ENCODE results near the gene TSPAN16.
"Not testable (repeated sequence)": the region's sequence is repeated elsewhere in the genome, so short reads cannot be mapped to it uniquely, and the experiment has no call there.

TSPAN16 gene

GRCh38 chr19:11331502-11331901, 35.5 kb downstream of the TSPAN16 start:
- Histone ChIP-seq H3K27me3 (ENCODE audit: control insufficient read depth in 2 of 2, insufficient read depth in 2 of 2, low read length in 2 of 2) (no peaks in the 10 kb centered on the region), H3K9me3 (ENCODE audit: control insufficient read depth in 2 of 2, low read length in 2 of 2) (no peaks in the 10 kb centered on the region), H3K4me3 (ENCODE audit: low read length in 2 of 2) (no peak overlapping the region), H3K4me1 (ENCODE audit: control insufficient read depth in 2 of 2, insufficient read depth in 2 of 2, low read length in 2 of 2) (no peaks in the 10 kb centered on the region), H3K9ac (ENCODE audit: low read depth in 1 of 2, low read length in 2 of 2) (no peak overlapping the region), H3K36me3 (ENCODE audit: control insufficient read depth in 2 of 2, insufficient read depth in 2 of 2, low read length in 2 of 2) (peaks cover 13 to 26% of the 10 kb centered on the region in 2 donors), H3K27ac (ENCODE audit: low read depth in 2 of 2, low read length in 2 of 2) (no peak overlapping the region)

DNA sequence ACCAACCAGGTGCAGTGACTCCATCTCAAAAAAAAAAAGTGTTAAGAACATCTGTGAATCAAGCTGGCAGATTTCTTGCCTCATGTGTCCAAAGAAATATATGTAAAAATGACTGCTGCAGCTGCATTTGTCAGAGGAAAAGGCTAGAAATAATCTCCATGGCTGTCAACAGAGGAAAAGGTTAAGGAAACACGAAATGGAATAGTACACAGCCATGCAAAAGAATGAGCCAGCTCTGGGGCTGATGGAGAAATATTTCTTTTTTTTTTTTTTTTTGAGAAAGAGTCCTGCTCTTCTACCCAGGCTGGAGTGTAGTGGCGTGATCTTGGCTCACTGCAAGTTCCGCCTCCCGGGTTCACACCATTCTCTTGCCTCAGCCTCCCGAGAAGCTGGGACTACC, 36.9 kb downstream of the TSPAN16 start:
- Histone ChIP-seq H3K9ac (ENCODE audit: low read depth in 1 of 2, low read length in 2 of 2) (no peak overlapping the region), H3K36me3 (ENCODE audit: control insufficient read depth in 2 of 2, insufficient read depth in 2 of 2, low read length in 2 of 2) (peaks cover 10 to 25% of the 10 kb centered on the region in 2 donors), H3K27me3 (ENCODE audit: control insufficient read depth in 2 of 2, insufficient read depth in 2 of 2, low read length in 2 of 2) (no peaks in the 10 kb centered on the region), H3K4me1 (ENCODE audit: control insufficient read depth in 2 of 2, insufficient read depth in 2 of 2, low read length in 2 of 2) (peaks cover 0 to under 1% of the 10 kb centered on the region in 2 donors), H3K9me3 (ENCODE audit: control insufficient read depth in 2 of 2, low read length in 2 of 2) (no peaks in the 10 kb centered on the region), H3K27ac (ENCODE audit: low read depth in 2 of 2, low read length in 2 of 2) (no peak overlapping the region), H3K4me3 (ENCODE audit: low read length in 2 of 2) (no peak overlapping the region)

DNA sequence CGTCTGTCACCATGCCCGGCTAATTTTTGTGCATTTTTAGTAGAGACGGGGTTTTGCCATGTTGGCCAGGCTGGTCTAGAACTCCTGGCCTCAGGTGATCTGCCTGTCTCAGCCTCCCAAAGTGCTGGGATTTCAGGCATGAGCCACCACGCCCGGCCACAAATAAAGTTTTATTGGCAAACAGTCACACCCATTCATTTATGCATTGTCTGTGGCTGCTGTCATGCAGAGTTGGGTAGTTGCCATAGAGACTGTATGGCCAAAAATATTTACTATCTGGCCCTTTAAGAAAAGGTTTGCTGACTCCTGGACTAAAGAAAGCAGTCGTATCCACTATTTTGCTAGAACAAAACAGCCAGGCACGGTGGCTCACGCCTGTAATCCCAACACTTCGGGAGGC, 37.9 kb downstream of the TSPAN16 start:
- peaks cover 10 to 25% of the 10 kb centered on the region in 2 donors for H3K36me3 ChIP-seq (ENCODE audit: control insufficient read depth in 2 of 2, insufficient read depth in 2 of 2, low read length in 2 of 2)
- not testable (repeated sequence) for H3K4me3 ChIP-seq (ENCODE audit: low read length in 2 of 2); H3K27me3 ChIP-seq (ENCODE audit: control insufficient read depth in 2 of 2, insufficient read depth in 2 of 2, low read length in 2 of 2); H3K9me3 ChIP-seq (ENCODE audit: control insufficient read depth in 2 of 2, low read length in 2 of 2); H3K27ac ChIP-seq (ENCODE audit: low read depth in 2 of 2, low read length in 2 of 2); H3K9ac ChIP-seq (ENCODE audit: low read depth in 1 of 2, low read length in 2 of 2); H3K4me1 ChIP-seq (ENCODE audit: control insufficient read depth in 2 of 2, insufficient read depth in 2 of 2, low read length in 2 of 2)

GRCh38 chr19:11335449-11336146, 39.6 kb downstream of the TSPAN16 start:
- Histone ChIP-seq H3K4me3 (ENCODE audit: low read length in 2 of 2) (no peak overlapping the region), H3K9me3 (ENCODE audit: control insufficient read depth in 2 of 2, low read length in 2 of 2) (no peaks in the 10 kb centered on the region), H3K9ac (ENCODE audit: low read depth in 1 of 2, low read length in 2 of 2) (no peak overlapping the region), H3K4me1 (ENCODE audit: control insufficient read depth in 2 of 2, insufficient read depth in 2 of 2, low read length in 2 of 2) (peaks cover 16% of the 10 kb centered on the region in 2 donors), H3K27me3 (ENCODE audit: control insufficient read depth in 2 of 2, insufficient read depth in 2 of 2, low read length in 2 of 2) (no peaks in the 10 kb centered on the region), H3K27ac (ENCODE audit: low read depth in 2 of 2, low read length in 2 of 2) (no peak overlapping the region), H3K36me3 (ENCODE audit: control insufficient read depth in 2 of 2, insufficient read depth in 2 of 2, low read length in 2 of 2) (peaks cover 10 to 25% of the 10 kb centered on the region in 2 donors)

DNA sequence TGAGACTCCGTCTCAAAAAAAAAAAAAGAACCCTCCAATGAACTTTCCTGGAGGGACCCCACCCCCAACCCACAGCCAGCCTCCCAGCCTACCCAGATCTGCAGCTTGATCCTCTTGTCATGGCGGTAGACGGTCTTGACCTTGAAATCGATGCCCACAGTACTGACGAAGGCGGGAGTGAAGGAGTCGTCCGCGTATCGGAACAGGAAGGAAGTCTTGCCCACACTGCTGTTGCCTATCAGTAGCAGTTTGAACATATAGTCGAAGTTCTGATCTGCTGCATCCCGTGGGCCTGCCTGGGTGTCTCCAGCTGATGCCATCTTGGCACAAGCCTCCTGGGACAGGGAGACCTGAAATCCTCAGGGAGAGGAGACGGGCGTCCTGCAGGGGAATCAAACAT, 41.1 kb downstream of the TSPAN16 start:
- H3K4me3 ChIP-seq (ENCODE audit: low read length in 2 of 2), result no peak overlapping the region
- no peak overlapping the region for H3K27ac ChIP-seq (ENCODE audit: low read depth in 2 of 2, low read length in 2 of 2)
- H3K4me1 ChIP-seq (ENCODE audit: control insufficient read depth in 2 of 2, insufficient read depth in 2 of 2, low read length in 2 of 2), result peaks cover 16% of the 10 kb centered on the region in 2 donors
- H3K36me3 ChIP-seq (ENCODE audit: control insufficient read depth in 2 of 2, insufficient read depth in 2 of 2, low read length in 2 of 2), result peaks cover 10 to 25% of the 10 kb centered on the region in 2 donors
- H3K9me3 ChIP-seq (ENCODE audit: control insufficient read depth in 2 of 2, low read length in 2 of 2), result no peaks in the 10 kb centered on the region
- no peaks in the 10 kb centered on the region for H3K27me3 ChIP-seq (ENCODE audit: control insufficient read depth in 2 of 2, insufficient read depth in 2 of 2, low read length in 2 of 2)
- H3K9ac ChIP-seq (ENCODE audit: low read depth in 1 of 2, low read length in 2 of 2), result no peak overlapping the region

- H3K27me3 ChIP-seq (ENCODE audit: control insufficient read depth in 2 of 2, insufficient read depth in 2 of 2, low read length in 2 of 2), result no peaks in the 10 kb centered on the region
- H3K9ac ChIP-seq (ENCODE audit: low read depth in 1 of 2, low read length in 2 of 2), result peak overlapping the region in 1 of 2 donors; percentile 79
- peaks cover 10 to 23% of the 10 kb centered on the region in 2 donors for H3K36me3 ChIP-seq (ENCODE audit: control insufficient read depth in 2 of 2, insufficient read depth in 2 of 2, low read length in 2 of 2)
- peak overlapping the region in 1 of 2 donors; percentile 75 for H3K27ac ChIP-seq (ENCODE audit: low read depth in 2 of 2, low read length in 2 of 2)
- peak overlapping the region; percentile 76 to 77 for H3K4me3 ChIP-seq (ENCODE audit: low read length in 2 of 2)
- peaks cover 16% of the 10 kb centered on the region in 2 donors for H3K4me1 ChIP-seq (ENCODE audit: control insufficient read depth in 2 of 2, insufficient read depth in 2 of 2, low read length in 2 of 2)
- no peaks in the 10 kb centered on the region for H3K9me3 ChIP-seq (ENCODE audit: control insufficient read depth in 2 of 2, low read length in 2 of 2)
These were observed 42.2 kb downstream of the TSPAN16 start for GRCh38 chr19:11338121-11338520.

DNA sequence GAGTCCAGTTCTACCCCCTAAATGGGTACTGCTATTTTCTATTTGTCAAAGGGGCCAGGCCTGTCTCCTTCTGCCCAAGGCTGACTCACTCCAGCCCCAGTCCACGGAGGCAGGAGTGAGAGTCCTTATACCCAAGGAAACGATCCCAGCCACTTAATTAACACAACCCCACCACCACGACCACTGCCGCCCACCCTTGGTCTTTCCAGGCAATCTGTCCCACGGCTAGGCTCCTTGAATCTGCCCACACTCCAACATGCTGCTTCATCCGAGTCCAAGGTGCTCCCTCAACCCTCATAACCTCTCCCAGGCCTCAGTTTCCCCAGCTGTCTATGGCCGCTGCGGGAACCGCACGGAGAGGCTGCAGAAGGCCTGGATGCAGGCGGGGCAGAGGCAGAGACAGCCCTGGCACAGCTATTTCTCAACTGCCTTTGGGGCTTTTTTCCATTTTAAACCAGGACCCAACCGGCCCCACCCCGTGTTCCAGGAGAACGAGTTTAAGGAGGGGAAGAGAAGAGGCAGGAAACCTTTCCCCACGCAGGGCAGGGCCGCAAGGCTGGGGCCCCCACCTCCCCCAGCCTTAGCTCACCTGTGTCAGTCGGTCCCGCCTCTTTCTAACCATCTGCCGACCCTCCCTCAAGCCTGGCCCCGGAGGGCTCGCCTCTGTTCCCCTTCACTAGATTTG, 42.8 kb downstream of the TSPAN16 start:
- Histone ChIP-seq H3K4me1 (ENCODE audit: control insufficient read depth in 2 of 2, insufficient read depth in 2 of 2, low read length in 2 of 2) (peaks cover 16% of the 10 kb centered on the region in 2 donors), H3K27me3 (ENCODE audit: control insufficient read depth in 2 of 2, insufficient read depth in 2 of 2, low read length in 2 of 2) (no peaks in the 10 kb centered on the region), H3K9me3 (ENCODE audit: control insufficient read depth in 2 of 2, low read length in 2 of 2) (no peaks in the 10 kb centered on the region), H3K4me3 (ENCODE audit: low read length in 2 of 2) (peak overlapping the region; percentile 76 to 77), H3K27ac (ENCODE audit: low read depth in 2 of 2, low read length in 2 of 2) (peak overlapping the region; percentile 67 to 75), H3K9ac (ENCODE audit: low read depth in 1 of 2, low read length in 2 of 2) (peak overlapping the region; percentile 49 to 79), H3K36me3 (ENCODE audit: control insufficient read depth in 2 of 2, insufficient read depth in 2 of 2, low read length in 2 of 2) (peaks cover 10 to 23% of the 10 kb centered on the region in 2 donors)

- Histone ChIP-seq H3K4me3 (ENCODE audit: low read length in 2 of 2) (peak within 1 kb of the TSS; percentile 76 to 77), H3K4me1 (ENCODE audit: control insufficient read depth in 2 of 2, insufficient read depth in 2 of 2, low read length in 2 of 2) (peaks cover 16 to 22% of the 10 kb centered on the region in 2 donors), H3K27ac (ENCODE audit: low read depth in 2 of 2, low read length in 2 of 2) (peak within 1 kb of the TSS; percentile 67 to 75)
These were observed 43.5 kb downstream of the TSPAN16 start, which contains the start of gene RAB3D for GRCh38 chr19:11339254-11340098. TSS of gene RAB3D (minus strand) at chr19:11339657. CDS start at chr19:11337399, 2,258 bp downstream.

DNA sequence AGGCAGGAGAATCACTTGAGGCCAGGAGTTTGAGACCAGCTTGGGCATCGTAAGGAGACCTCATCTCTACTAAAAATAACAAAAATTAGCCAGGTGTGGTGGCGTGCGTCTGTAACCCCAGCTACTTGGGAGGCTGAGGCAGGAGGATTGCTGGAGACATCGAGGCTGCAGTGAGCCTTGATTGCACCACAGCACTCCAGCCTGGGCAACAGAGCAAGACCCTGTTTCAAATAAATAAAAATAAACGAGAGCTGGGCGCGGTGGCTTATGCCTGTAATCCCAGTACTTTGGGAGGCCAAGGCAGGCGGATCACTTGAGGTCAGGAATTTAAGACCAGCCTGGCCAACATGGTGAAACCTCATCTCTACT, 44.1 kb downstream of the TSPAN16 start:
- peak overlapping the region; percentile 76 to 77 for H3K4me3 ChIP-seq (ENCODE audit: low read length in 2 of 2)
- peak overlapping the region; percentile 67 to 75 for H3K27ac ChIP-seq (ENCODE audit: low read depth in 2 of 2, low read length in 2 of 2)
- not testable (repeated sequence) for H3K27me3 ChIP-seq (ENCODE audit: control insufficient read depth in 2 of 2, insufficient read depth in 2 of 2, low read length in 2 of 2); H3K9me3 ChIP-seq (ENCODE audit: control insufficient read depth in 2 of 2, low read length in 2 of 2)
- H3K9ac ChIP-seq (ENCODE audit: low read depth in 1 of 2, low read length in 2 of 2), result peak overlapping the region in 1 of 2 donors; percentile 79
- H3K36me3 ChIP-seq (ENCODE audit: control insufficient read depth in 2 of 2, insufficient read depth in 2 of 2, low read length in 2 of 2), result peaks cover 8 to 18% of the 10 kb centered on the region in 2 donors
- peaks cover 17 to 26% of the 10 kb centered on the region in 2 donors for H3K4me1 ChIP-seq (ENCODE audit: control insufficient read depth in 2 of 2, insufficient read depth in 2 of 2, low read length in 2 of 2)

More at GRCh38 chr19:11339254-11340098, 43.5 kb downstream of the TSPAN16 start, which contains the start of gene RAB3D:
- Histone ChIP-seq H3K9ac (ENCODE audit: low read depth in 1 of 2, low read length in 2 of 2) (peak within 1 kb of the TSS; percentile 63 to 79), H3K9me3 (ENCODE audit: control insufficient read depth in 2 of 2, low read length in 2 of 2) (no peaks in the 10 kb centered on the region), H3K27me3 (ENCODE audit: control insufficient read depth in 2 of 2, insufficient read depth in 2 of 2, low read length in 2 of 2) (no peaks in the 10 kb centered on the region), H3K36me3 (ENCODE audit: control insufficient read depth in 2 of 2, insufficient read depth in 2 of 2, low read length in 2 of 2) (peaks cover 10 to 20% of the 10 kb centered on the region in 2 donors)

Data from mucosa of rectum (tissue), 2 donors.